HG03060 (cell line): Measurements from ENCODE around the gene KRTAP12-1.

ENCODE experiments used
- ATAC-seq: cut with Tn5 transposase; IDR thresholded peaks from one replicate; pipeline ENCODE4 v1.9.1; 2021; ENCODE audit warnings: low read depth, moderate number of reproducible peaks; ENCODE audit not compliant: unreplicated experiment

Gene KRTAP12-1, protein sequence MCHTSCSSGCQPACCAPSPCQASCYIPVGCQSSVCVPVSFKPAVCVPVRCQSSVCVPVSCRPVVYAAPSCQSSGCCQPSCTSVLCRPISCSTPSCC

DNA sequence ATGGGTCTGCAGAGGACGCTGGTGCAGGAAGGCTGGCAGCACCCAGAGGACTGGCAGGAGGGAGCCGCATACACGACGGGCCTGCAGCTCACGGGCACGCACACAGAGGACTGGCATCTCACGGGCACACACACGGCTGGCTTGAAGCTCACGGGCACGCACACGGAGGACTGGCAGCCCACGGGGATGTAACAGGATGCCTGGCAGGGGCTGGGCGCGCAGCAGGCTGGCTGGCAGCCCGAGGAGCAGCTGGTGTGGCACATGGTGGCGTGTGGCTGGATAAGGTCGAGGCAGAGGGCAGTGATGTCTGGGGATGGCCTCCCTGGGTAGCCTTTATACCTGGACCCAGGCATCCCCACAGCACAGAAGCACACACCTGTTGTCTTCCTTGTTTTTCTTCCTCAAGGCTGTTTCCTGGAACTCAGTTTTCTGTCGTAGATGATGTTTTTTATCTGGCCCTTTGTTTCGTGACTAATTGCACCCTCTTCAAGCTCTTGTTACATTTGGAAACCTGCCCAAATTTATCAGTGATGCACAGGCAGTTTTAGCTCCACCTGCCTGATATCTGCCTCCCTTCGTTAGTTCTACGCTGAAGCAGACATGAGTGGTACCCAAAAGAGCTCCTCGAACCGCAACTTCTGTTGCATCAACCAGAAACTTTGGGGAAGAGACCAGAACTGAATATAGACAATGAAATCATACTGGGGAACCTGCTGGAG is at the start of gene KRTAP12-1:
Gene KRTAP12-1, minus strand, starts transcription at position 303 of the 719 bp plus-strand sequence. Its CDS starts 40 bp downstream, at position 263.
- no peak for ATAC-seq

DNA sequence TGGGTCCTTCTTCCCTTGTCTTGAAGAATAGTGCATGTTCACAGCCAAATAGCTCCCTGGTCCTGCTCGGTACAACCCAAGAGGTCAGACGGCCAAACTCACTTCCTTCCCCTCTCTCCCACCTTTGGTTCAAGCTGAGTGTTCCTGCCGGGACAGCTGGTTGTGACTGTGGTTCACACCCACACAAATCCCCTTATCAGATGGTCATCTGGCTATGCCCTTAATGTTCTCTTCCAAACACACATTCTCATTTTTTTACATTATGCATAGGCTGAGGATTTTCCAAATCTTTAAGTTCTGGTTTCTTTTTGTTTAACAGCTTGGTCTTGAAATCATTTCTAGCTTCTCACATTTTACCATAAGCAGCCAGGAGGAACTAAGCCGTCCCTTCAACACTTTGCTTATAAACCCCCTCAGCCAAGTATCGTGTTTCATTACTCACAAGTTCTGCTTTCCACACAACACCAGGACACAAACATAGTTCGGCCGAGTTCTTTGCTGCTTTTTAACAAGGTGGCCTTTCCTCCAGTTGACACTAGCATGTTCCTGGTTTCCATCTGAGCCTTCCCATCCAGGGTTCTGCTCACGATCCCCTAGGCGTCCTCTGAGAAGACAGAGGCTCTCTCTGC is 49.1 kb upstream of the KRTAP12-1 start:
- no peak for ATAC-seq

DNA sequence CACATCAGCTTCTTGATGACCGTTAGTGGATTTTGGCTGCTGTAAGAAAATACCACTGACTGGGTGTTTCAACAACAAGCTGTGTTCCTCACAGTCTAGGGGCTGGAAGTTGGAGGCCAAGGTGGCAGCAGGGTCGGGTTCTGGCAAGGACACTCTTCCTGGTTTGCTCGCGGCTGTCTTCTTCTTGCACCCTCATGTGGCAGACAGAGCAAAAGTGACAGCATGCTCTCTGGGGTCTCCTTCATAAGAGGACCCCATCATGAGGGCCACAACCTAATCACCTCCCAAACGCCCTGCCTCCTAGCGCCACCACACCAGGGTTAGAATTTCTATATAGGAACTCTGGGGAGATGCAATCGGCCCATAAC is 48.0 kb upstream of the KRTAP12-1 start:
- ATAC-seq: no peak

DNA sequence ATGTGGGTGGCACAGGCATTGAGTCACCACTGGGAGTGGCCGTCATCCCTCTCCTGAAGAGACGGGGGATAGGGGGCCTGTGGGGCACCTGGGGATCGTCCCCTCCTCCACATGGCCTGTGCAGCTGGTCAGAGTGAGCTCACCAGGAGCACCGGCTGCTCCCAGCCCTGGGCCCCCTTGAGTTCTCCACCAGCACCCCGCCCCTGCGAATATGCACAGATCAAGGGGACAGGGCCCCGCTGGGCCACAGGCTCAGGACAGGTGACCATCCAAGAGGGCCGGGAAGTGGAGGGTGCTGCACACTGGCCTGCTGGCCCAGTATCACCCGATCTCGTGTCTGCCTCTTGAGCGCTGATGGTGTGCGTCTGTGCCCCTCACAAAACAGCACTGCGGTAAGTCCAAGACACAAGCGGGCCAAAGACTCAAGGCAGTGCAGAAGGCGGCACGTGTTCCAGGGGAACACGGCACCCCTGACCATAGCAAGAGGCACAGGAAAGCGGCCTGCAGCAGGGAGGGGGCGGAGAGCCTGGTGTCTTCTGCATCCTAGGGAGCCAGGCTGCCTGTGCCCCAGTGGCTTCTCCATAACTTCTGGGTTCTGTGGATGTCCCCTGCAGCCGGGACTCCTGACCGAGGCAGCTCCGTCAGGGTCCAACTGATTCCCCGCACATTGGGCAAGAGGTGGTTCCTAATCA is 47.5 kb upstream of the KRTAP12-1 start:
- ATAC-seq: no peak

DNA sequence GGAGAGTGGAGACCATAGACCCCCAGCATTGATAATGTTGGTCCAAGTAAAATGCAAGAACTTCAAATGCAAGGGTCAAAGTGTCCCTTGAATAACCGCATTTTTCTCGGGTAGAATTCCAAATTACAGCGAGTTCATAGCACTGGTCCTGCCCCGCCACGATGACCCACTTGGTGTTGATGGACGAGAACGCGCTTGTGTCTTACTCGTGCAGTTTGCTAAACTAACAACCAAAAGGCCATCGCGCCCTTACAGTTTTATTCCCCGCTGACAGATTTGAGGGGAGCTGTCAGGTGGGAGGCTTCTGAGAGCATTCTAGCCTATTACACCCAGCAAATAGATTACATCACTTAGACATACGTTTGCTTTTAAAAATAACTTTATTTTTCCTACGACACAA is 46.8 kb upstream of the KRTAP12-1 start:
- no peak for ATAC-seq

DNA sequence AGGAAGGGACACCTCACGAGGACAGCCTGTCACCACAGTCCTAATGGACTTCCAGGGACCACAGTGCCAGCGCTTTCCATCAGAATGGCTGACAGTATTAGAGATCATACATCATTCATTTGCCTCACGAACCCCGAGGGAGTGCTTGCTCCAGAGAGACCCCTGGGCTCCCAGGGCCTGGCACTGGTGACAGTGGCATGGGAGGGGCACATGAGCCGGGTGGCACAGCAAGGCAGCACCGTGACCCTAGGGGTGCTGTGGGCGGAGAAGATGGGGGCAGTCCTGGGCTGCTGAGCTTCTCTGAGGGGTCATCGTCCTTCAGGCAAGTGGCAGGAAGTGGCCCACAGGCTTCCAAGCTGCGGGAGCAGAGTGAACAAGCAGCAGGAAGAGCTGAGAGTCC is 45.8 kb upstream of the KRTAP12-1 start:
- ATAC-seq: no peak

DNA sequence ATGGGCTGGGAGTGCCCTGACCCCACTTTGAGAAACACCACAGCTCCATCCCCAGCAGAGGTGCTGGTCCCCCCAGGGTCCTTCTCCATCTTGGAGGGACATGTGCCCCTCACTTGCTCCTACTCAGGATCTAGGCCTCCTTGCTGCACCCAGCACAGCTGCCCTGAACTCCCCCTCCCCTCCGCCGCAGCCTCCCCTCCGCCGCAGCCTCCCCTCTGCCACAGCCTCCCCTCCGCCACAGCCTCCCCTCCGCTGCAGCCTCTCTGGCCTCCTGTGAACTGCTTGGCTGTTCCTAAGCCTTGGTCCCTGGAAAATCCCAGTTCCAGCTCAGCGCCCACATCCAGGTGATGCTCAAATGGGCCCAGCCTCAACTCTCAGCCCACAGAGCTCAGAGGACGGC is 45.4 kb upstream of the KRTAP12-1 start:
- ATAC-seq: no peak

DNA sequence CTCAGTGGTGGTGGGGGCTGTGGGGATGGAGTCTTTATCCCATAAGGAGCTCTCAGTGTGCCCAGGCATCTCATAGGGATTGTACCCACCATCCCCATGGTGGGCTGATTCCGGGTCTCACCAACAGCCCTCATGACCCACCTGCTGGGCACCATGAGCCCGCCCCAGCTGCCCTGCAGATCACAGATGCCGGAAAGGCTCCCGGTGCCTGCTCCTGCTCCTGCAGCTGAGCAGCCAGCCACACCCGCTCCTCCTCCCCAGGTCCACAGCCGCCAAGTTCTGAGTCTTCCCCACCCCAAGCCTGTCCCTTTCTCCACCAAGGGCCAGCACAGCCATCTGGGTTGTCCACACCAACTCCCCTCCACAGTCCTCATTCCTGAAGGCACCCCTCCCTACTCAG is 44.9 kb upstream of the KRTAP12-1 start:
- ATAC-seq: no peak

DNA sequence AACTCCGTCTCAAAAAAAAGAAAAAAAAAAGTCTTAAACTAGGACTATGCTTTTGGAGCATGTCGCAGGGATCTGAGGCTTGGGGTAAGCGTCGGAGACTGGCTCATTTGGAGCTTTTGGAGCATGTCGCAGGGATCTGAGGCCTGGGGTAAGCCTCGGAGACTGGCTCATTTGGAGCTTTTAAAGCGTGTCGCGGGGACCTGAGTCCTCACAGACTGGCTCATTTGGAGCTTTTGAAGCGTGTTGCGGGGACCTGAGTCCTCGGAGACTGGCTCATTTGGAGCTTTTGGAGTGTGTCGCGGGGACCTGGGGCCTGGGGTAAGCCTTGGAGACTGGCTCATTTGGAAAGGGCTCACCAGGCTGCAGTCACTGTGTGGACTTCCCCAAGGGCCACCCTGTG is 43.0 kb upstream of the KRTAP12-1 start:
- no peak for ATAC-seq

DNA sequence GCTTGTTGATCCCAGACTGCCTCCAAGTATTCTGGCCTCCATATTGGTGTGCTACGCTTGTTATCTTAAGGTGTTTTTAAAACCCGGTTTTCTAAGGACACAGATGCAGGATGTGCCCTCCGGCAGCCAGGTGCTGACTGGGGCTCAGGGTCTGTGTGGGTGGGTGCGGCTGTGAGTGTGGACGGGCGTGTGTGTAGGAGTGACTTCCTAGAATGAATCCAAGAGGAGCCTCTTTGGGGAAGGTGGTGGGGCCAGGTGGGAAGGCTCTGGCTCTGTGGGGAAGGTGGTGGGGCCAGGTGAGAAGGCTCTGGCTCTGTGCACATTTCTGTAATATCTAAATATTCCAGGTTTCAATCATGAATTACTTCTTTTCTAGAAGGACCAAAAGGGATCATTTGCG is 42.2 kb upstream of the KRTAP12-1 start:
- ATAC-seq: no peak

DNA sequence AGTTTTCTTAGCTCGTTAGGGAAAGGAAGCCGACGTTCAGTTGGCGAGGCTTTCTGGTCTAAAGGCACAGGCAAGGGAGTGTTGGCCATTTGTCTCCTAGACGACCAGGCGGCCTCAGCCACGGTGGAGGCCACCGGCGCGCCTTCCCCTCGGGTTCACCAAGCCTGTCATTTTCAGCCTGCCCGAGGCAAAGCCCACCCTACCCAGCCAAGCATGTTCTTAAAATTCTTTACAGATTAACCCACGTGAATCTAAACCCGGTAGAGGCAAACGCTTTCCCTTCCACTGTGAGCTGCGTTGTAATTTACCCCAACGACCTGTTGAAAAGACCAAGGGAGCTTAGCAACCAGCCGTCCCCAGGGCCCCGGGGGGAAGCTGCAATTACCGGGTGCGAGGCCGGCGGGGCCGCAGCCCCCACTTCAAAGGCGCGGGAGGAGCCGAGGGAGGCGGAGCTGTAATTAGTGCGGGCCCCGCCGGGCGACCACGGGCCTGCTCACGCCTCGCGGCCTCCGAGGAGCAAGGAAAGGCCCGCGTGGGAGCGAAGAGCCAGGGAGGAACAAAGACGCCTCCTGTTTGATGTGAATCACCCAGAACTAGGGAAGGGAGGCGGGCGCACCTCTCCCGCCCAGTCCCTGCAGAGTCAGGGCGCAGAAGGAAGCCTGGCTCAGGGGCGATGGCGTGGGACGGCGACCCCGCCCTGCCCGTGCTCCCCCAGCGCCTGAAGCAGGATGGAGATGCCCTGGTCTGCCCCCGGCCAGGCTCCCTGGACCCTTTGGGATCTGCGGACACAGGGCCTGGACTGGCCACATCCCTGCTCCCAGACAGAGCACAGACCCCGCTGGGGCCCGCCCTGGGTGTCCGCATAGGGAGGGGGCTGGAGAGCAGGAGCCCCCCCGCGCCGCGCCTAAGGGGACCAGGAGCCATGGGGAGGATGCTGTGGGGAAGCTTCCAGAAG is 41.5 kb upstream of the KRTAP12-1 start:
- no peak for ATAC-seq

DNA sequence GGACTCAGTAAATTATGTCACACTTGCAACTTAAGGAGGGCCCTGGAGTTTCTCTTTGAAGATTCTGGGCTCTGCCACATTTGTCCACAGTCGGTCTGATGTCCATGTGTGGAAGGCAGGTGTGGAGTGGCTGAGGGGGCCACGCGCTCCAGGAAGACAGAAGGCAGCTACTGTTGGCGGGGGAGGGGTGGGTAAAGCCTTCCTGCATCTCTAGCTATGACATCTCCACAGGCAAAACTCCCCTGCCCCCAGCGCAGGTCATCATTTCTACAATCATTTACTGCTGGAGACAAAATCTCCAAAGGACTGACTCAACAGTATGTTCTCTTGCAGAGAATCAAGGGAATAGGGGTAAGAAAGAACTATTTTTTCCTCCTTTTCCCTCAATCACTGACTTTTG is 40.8 kb upstream of the KRTAP12-1 start:
- no peak for ATAC-seq

DNA sequence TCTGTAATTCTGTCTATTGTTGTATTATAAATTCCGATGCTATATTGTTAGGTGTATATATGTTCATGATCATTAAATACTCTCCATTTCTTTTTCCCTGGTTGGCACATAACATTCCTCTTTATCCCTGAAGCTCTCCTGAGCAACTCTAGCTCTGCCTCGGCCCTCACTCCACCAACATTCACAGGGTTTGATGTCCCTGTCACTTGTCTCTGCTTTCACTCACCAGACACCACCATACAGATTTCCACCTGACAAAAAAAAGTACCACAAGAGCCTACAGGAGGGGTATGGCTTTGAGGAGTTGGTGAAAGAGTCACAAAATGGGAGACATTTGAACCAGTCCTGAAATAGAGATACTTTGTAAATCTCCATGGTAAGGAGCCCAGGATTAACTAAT is 38.2 kb upstream of the KRTAP12-1 start:
- no peak for ATAC-seq

DNA sequence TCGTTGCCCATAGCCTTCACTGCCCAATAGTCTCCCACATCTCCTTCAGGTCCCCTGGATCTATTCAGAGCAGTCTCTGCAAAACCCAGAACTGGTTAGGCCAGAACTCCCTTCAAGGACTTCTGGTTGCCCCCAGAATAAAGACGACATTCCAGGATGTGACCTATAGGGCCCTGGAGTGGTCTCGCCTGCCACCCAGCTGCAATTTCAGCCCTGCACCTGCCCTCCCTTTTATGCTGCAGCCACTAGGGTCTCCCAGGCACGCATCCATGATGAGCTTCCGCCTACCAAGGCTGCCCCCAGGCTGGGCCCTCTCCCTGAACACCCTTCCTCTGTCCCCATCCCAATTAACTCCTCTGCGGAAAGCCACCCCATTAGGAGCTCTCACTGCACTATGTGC is 36.6 kb upstream of the KRTAP12-1 start:
- no peak for ATAC-seq

DNA sequence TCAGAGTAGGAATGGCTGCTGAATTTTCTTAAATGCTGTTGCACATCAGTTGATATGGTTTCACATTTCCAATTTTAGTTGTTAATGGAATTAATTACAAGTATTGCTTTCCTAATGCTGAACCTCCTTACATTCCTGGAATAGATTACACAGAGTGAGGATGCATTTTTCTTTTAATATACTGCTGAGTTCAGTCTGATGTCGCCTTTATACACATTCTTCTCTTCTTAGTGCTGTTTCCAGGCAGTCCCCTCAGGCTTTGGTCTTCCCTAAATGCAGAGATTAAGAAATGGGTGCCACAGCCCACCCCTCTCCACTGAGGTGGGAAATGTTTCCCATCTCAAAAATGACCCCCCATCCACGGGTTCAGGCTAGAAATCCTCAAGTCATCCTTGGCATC is 36.1 kb upstream of the KRTAP12-1 start:
- no peak for ATAC-seq

DNA sequence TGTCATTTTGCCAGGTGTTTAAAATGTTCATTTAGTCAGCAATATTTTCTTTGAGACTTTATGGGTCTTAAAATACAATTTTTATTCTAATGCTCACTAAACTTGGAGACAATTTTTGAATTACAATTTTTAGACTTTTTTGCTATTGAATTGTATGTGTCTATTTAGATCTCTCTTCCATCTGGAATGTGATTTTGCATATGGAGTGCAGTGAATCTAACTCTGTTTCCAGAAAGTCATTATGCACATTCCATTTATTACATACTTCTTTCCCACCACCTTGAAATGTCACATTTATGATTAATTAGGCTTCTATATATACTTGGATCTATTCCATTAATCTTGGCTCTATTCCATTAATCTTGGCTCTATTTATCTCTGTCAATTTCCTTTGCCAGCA is 35.0 kb upstream of the KRTAP12-1 start:
- ATAC-seq: no peak

DNA sequence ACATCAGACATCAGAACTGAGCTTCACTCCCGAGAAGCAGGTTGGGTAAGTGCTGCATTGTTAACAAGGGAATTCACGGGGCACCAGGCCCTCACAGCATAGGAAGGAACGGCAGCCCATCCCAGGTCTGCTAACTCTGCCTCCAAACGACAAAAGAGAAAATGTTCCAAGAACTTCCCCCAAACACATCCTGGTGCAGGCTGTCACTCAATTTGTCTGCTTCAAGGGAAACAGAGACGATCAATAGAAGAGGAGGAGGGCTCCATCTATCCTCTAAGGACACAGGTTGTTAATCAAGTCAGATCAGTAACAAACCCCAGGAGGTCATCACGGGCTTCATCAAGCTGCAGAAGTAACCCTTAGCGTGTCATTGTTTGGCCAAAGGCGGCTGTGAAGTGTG is 32.9 kb upstream of the KRTAP12-1 start:
- no peak for ATAC-seq

DNA sequence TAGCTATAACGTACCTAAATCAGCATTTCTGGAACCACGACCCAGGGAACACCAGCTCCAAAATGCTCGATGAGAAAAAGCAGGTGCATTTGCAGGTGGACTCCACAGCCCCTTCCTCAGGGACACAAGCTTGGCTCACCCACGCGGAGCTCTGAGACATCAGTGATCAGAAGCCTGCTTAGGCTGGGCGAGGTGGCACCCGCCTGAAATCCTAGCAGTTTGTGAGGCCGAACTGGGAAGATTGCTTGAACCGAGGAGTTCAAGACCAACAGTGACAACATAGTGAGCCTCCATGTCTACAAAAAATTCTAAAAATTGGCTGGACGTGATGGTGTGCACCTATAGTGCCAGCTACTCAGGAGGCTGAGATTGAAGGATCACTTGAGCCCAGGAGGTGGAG is 31.9 kb upstream of the KRTAP12-1 start:
- ATAC-seq: no peak

DNA sequence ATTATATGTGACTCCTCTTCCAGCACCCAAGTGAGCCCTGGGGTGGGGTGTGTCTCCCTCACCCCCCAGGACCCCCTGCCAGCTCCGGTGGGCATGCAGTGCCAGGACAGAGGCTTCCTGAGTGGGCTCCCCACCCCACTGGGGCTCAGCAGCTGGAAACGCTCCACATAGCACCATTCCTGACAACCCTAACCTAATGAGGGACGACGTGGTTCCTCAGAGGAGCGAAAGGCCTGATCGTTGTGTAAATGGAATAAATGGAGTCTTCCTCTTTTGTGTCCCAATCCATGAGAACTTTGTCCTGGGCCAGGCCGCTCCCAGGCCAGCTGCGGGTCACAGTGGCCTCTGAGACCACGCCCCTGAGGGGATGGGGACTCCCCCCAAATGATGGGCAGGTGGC is 31.2 kb upstream of the KRTAP12-1 start:
- no peak for ATAC-seq

DNA sequence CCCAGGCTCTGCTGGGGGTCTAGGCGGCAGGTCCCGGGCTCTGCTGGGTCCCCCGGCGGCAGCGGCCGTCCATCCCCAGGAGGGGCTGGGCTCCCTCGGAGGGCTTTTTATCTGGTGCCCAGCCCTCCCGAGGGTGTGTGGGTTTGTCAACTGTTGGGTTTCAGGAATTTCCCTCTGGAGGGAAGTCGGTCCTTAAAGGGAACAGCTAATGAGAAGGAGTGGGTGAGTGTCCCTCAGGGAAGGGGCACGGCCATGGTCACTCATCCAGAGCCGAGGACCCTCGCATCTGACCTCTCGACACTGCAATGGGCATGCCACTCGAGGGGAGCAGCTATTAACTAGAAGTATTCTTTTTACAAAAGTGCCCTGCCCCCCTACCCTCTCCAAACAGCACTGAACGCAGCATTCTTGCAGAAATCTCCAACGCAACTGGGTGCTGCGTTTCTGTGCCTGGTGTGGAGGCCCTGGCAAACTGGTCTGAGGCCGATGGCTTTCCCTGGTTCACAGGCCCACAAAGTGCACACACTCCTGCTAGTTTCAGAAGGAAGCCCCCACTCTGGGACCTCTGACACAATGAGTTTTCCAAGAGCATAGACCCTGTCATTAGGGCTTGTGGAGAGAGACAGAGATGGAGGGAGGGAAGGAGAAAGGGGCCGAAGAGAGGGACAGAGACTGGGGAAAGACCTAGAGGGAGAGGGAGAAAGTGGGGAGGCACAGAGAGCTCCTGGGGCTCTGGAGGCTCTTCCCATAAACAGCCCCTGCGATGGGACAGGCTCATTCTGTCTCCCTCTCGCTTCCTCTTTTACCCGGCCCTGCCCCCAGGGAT is 30.5 kb upstream of the KRTAP12-1 start:
- no peak for ATAC-seq
